GM23338 (cell line): ENCODE measurements around the gene RCSD1. TPM values are rescaled to one million over a fixed set of nuclear protein-coding genes. Genes with fewer than 3 reads are reported as not detected.

Source experiments
- ATAC-seq: fragments of 200-7000 bp; cut with Tn5 transposase; 3 replicates; pipeline ENCODE4 v1.9.1; 2020
- DNase-seq: peaks from one replicate; pipeline ENCODE4 v3.0.0-alpha.2; 2015; ENCODE audit warnings: low spot score
- H2AFZ ChIP-seq: fragments of 200-600 bp; sonication (generic); 2 replicates; pipeline ENCODE4 v1.8.0; 2016; ENCODE audit warnings: antibody characterized with exemption, mild to moderate bottlenecking, moderate library complexity
- H3F3A ChIP-seq: fragments of 200-600 bp; sonication (generic); replicated peaks from 2 replicates; pipeline ENCODE4 v1.8.0; 2017; ENCODE audit warnings: antibody characterized with exemption, mixed run types, low read depth
- H3K27ac ChIP-seq: fragments of 200-600 bp; sonication (generic); 2 replicates; pipeline ENCODE4 v1.6.1; 2016; ENCODE audit warnings: low read depth
- H3K27me3 ChIP-seq: fragments of 200-600 bp; sonication (generic); 2 replicates; pipeline ENCODE4 v1.8.0; 2016; ENCODE audit warnings: mild to moderate bottlenecking, mixed run types, moderate library complexity; ENCODE audit not compliant: insufficient read depth
- H3K36me3 ChIP-seq: fragments of 200-600 bp; sonication (generic); 2 replicates; pipeline ENCODE4 v1.8.0; 2016; ENCODE audit warnings: mild to moderate bottlenecking; ENCODE audit not compliant: insufficient read depth
- H3K4me1 ChIP-seq: fragments of 200-600 bp; sonication (generic); 2 replicates; pipeline ENCODE4 v1.8.0; 2016; ENCODE audit warnings: mild to moderate bottlenecking, moderate library complexity; ENCODE audit not compliant: insufficient read depth
- H3K4me2 ChIP-seq: fragments of 200-600 bp; sonication (generic); 2 replicates; pipeline ENCODE4 v1.7.1; 2017; ENCODE audit warnings: mixed run types
- H3K4me3 ChIP-seq: fragments of 200-600 bp; sonication (generic); 2 replicates; pipeline ENCODE4 v1.6.1; 2016; ENCODE audit warnings: mixed run types
- H3K79me2 ChIP-seq: fragments of 200-600 bp; sonication (generic); replicated peaks from 2 replicates; pipeline ENCODE4 v1.8.0; 2017; ENCODE audit warnings: mild to moderate bottlenecking; ENCODE audit not compliant: insufficient read depth
- H3K9me2 ChIP-seq: fragments of 200-600 bp; sonication (generic); 2 replicates; pipeline ENCODE4 v1.8.0; 2017; ENCODE audit not compliant: insufficient read depth
- H4K20me1 ChIP-seq: fragments of 200-600 bp; sonication (generic); replicated peaks from 2 replicates; pipeline ENCODE4 v1.8.0; 2017; ENCODE audit warnings: mild to moderate bottlenecking; ENCODE audit not compliant: insufficient read depth
- H3K27ac Mint-ChIP-seq: 2 replicates; pipeline ENCODE4 v1.8.0; 2020; ENCODE audit warnings: inconsistent platforms, mild to moderate bottlenecking, moderate library complexity, mixed read lengths
- H3K27me3 Mint-ChIP-seq: 3 replicates; pipeline ENCODE4 v1.8.0; 2022; ENCODE audit warnings: low read depth, mild to moderate bottlenecking, moderate library complexity, mixed read lengths, inconsistent platforms; ENCODE audit not compliant: insufficient read depth, poor library complexity
- H3K36me3 Mint-ChIP-seq: 3 replicates; pipeline ENCODE4 v1.8.0; 2021; ENCODE audit warnings: low read depth, mild to moderate bottlenecking, inconsistent platforms, moderate library complexity, mixed read lengths
- H3K4me1 Mint-ChIP-seq: 3 replicates; pipeline ENCODE4 v1.8.0; 2020; ENCODE audit warnings: mild to moderate bottlenecking, inconsistent platforms, mixed read lengths
- H3K4me3 Mint-ChIP-seq: 3 replicates; pipeline ENCODE4 v1.8.0; 2021; ENCODE audit warnings: moderate library complexity, mild to moderate bottlenecking, inconsistent platforms, mixed read lengths
- H3K9me3 Mint-ChIP-seq: 3 replicates; pipeline ENCODE4 v1.8.0; 2020; ENCODE audit warnings: moderate library complexity, mild to moderate bottlenecking, inconsistent platforms, mixed read lengths
- CREB1 ChIP-seq: fragments of 250-450 bp; sonication (Bioruptor Pico); IDR thresholded peaks from 2 replicates; pipeline ENCODE4 v1.5.0; 2020; ENCODE audit warnings: low read depth, mild to moderate bottlenecking, moderate library complexity
- EZH2 ChIP-seq: fragments of 200-600 bp; sonication (generic); IDR thresholded peaks from one replicate; pipeline ENCODE4 v1.8.0; 2017; ENCODE audit warnings: antibody characterized with exemption, mild to moderate bottlenecking, low read depth; ENCODE audit not compliant: unreplicated experiment
- EZH2phosphoT487 ChIP-seq: fragments of 200-600 bp; sonication (generic); IDR thresholded peaks from one replicate; pipeline ENCODE4 v1.8.1; 2018; ENCODE audit warnings: antibody characterized with exemption; ENCODE audit not compliant: unreplicated experiment
- JUNB ChIP-seq: IDR thresholded peaks from one replicate; pipeline ENCODE4 v1.6.1; 2016; ENCODE audit warnings: antibody characterized with exemption; ENCODE audit not compliant: unreplicated experiment
- NANOG ChIP-seq: IDR thresholded peaks from 2 replicates; pipeline ENCODE4 v1.6.1; 2016; ENCODE audit warnings: antibody characterized with exemption, borderline replicate concordance
- POLR2AphosphoS5 ChIP-seq: IDR thresholded peaks from 2 replicates; pipeline ENCODE4 v1.6.1; 2016; ENCODE audit warnings: antibody characterized with exemption, low read depth
- STAT1 ChIP-seq: IDR thresholded peaks from one replicate; pipeline ENCODE4 v1.6.1; 2016; ENCODE audit warnings: antibody characterized with exemption; ENCODE audit not compliant: unreplicated experiment
- ZNF331 ChIP-seq: fragments of 250-450 bp; sonication (Bioruptor Pico); IDR thresholded peaks from 2 replicates; pipeline ENCODE4 v1.5.0; 2020; ENCODE audit warnings: low read depth, mild to moderate bottlenecking, moderate library complexity
- polyA plus RNA-seq: library from polyadenylated mRNA; unstranded; fragments of >200 nt; fragmentation: Nextera tagmentation; extraction: Ambion mirVana; gene quantifications from 2 replicates; pipeline ENCODE4 v1.2.1, GENCODE V29; 2016
- total RNA-seq: library from RNA; depleted of rRNA; stranded (reverse); fragments of >200 nt; shearing (Covaris generic); gene quantifications from 2 replicates; pipeline ENCODE4 v1.2.3, GENCODE V29; 2014
- TF ChIP-seq, protein P1 (sequence below), 2 experiments: fragments of 200-600 bp in 1 of 2; sonication (generic) in 1 of 2; conservative IDR thresholded peaks; 2 replicates each; pipeline versions ENCODE4 v1.5.1 to v1.6.1; 2016 to 2017; ENCODE audit warnings: antibody characterized with exemption in 2 of 2, low read depth in 2 of 2, mild to moderate bottlenecking in 2 of 2, moderate library complexity in 1 of 2
- TF ChIP-seq, protein P2 (sequence below): IDR thresholded peaks from 2 replicates; pipeline ENCODE4 v1.6.1; 2016; ENCODE audit warnings: antibody characterized with exemption
- TF ChIP-seq, protein P3 (sequence below): fragments of 250-450 bp; sonication (Bioruptor Pico); IDR thresholded peaks from 2 replicates; pipeline ENCODE4 v1.5.0; 2020; ENCODE audit warnings: mild to moderate bottlenecking, moderate library complexity
- TF ChIP-seq, protein P4 (sequence below): IDR thresholded peaks from one replicate; pipeline ENCODE4 v1.6.1; 2018; ENCODE audit warnings: antibody characterized with exemption; ENCODE audit not compliant: unreplicated experiment

RCSD1 gene
- total and polyA plus RNA-seq, 2 experiments from 2014 or later, result 0.18 to 0.73 TPM

DNA sequence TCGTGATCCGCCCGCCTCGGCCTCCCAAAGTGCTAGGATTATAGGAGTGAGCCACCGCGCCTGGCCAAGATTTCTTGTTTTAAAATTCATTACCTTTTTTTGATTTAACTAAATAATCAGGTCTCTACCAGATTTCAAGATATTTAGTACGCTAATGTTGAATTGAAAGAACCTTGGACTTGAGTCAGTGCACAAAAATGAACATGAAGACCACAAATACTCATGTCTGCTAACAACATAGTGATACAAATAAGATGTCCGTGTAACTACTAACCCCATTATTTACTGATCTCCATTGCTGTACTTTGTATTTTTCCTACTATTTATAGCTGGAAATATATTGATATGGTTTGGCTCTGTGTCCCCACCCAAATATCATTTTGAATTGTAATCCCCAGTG lies 108.1 kb downstream of the RCSD1 start (continued):
- TF ChIP-seq EZH2 (no peak), CREB1 (CRISPR knock-in tag) (no peak), JUNB (no peak), EZH2phosphoT487 (no peak), STAT1 (no peak)
- TF ChIP-seq, protein P1, sequence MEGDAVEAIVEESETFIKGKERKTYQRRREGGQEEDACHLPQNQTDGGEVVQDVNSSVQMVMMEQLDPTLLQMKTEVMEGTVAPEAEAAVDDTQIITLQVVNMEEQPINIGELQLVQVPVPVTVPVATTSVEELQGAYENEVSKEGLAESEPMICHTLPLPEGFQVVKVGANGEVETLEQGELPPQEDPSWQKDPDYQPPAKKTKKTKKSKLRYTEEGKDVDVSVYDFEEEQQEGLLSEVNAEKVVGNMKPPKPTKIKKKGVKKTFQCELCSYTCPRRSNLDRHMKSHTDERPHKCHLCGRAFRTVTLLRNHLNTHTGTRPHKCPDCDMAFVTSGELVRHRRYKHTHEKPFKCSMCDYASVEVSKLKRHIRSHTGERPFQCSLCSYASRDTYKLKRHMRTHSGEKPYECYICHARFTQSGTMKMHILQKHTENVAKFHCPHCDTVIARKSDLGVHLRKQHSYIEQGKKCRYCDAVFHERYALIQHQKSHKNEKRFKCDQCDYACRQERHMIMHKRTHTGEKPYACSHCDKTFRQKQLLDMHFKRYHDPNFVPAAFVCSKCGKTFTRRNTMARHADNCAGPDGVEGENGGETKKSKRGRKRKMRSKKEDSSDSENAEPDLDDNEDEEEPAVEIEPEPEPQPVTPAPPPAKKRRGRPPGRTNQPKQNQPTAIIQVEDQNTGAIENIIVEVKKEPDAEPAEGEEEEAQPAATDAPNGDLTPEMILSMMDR (conservative IDR thresholded peaks at IDR 0.05; ENCODE audit: low read depth in 2 of 2), result no peak
- TF ChIP-seq, protein P2, sequence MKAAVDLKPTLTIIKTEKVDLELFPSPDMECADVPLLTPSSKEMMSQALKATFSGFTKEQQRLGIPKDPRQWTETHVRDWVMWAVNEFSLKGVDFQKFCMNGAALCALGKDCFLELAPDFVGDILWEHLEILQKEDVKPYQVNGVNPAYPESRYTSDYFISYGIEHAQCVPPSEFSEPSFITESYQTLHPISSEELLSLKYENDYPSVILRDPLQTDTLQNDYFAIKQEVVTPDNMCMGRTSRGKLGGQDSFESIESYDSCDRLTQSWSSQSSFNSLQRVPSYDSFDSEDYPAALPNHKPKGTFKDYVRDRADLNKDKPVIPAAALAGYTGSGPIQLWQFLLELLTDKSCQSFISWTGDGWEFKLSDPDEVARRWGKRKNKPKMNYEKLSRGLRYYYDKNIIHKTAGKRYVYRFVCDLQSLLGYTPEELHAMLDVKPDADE, result no peak

DNA sequence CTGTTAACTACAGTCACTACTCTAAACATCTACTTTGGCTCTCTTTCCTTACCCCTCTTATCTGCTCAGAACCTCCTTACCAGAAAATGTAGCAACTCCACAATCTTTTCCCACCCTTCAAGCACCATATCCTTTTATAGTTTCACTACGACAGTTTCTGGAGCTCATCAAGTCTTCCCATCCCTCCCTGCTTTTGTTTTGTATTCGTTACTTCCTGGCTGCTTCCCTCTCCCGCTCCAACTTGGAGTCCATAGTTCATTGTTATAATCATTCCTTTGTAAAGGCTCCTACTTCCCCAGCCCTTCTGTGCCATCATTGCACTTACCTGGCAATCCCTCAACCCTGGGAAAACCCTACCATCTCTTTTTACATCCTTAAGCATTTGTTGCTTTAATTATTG lies 109.7 kb downstream of the RCSD1 start:
- Histone ChIP-seq H3F3A (no peaks in the 10 kb centered on the region), H4K20me1 (peaks cover 59% of the 10 kb centered on the region), H3K27me3 (no peaks in the 10 kb centered on the region), H3K79me2 (peaks cover 99% of the 10 kb centered on the region), H3K4me3 (no peak overlapping the region), H3K4me1 (peaks cover 54% of the 10 kb centered on the region), H3K4me2 (0 out of 2 replicates have a peak overlapping the region, but pooled peaks have one; percentile 41), H3K9me2 (no peaks in the 10 kb centered on the region), H3K27ac (0 out of 2 replicates have a peak overlapping the region, but pooled peaks have one; percentile 20), H2AFZ (no peak overlapping the region), H3K36me3 (peaks cover 6% of the 10 kb centered on the region; the same call in 1 of the 2 replicates)
- H3K27me3 Mint-ChIP-seq, result peaks cover 8% of the 10 kb centered on the region
- H3K9me3 Mint-ChIP-seq, result peaks cover 5% of the 10 kb centered on the region; the same call in 1 of the 3 replicates
- H3K36me3 Mint-ChIP-seq, result no peaks in the 10 kb centered on the region; the same call in none of the 3 replicates
- H3K4me3 Mint-ChIP-seq, result no peak overlapping the region; the same call in 2 of the 3 replicates
- H3K27ac Mint-ChIP-seq, result no peak overlapping the region; the same call in 1 of the 2 replicates
- no peak for DNase-seq
- ATAC-seq, result no peak
- peaks cover 23% of the 10 kb centered on the region for H3K4me1 Mint-ChIP-seq
- no peak for TF ChIP-seq POLR2AphosphoS5
- no peak for TF ChIP-seq ZNF331
- TF ChIP-seq, protein P3, sequence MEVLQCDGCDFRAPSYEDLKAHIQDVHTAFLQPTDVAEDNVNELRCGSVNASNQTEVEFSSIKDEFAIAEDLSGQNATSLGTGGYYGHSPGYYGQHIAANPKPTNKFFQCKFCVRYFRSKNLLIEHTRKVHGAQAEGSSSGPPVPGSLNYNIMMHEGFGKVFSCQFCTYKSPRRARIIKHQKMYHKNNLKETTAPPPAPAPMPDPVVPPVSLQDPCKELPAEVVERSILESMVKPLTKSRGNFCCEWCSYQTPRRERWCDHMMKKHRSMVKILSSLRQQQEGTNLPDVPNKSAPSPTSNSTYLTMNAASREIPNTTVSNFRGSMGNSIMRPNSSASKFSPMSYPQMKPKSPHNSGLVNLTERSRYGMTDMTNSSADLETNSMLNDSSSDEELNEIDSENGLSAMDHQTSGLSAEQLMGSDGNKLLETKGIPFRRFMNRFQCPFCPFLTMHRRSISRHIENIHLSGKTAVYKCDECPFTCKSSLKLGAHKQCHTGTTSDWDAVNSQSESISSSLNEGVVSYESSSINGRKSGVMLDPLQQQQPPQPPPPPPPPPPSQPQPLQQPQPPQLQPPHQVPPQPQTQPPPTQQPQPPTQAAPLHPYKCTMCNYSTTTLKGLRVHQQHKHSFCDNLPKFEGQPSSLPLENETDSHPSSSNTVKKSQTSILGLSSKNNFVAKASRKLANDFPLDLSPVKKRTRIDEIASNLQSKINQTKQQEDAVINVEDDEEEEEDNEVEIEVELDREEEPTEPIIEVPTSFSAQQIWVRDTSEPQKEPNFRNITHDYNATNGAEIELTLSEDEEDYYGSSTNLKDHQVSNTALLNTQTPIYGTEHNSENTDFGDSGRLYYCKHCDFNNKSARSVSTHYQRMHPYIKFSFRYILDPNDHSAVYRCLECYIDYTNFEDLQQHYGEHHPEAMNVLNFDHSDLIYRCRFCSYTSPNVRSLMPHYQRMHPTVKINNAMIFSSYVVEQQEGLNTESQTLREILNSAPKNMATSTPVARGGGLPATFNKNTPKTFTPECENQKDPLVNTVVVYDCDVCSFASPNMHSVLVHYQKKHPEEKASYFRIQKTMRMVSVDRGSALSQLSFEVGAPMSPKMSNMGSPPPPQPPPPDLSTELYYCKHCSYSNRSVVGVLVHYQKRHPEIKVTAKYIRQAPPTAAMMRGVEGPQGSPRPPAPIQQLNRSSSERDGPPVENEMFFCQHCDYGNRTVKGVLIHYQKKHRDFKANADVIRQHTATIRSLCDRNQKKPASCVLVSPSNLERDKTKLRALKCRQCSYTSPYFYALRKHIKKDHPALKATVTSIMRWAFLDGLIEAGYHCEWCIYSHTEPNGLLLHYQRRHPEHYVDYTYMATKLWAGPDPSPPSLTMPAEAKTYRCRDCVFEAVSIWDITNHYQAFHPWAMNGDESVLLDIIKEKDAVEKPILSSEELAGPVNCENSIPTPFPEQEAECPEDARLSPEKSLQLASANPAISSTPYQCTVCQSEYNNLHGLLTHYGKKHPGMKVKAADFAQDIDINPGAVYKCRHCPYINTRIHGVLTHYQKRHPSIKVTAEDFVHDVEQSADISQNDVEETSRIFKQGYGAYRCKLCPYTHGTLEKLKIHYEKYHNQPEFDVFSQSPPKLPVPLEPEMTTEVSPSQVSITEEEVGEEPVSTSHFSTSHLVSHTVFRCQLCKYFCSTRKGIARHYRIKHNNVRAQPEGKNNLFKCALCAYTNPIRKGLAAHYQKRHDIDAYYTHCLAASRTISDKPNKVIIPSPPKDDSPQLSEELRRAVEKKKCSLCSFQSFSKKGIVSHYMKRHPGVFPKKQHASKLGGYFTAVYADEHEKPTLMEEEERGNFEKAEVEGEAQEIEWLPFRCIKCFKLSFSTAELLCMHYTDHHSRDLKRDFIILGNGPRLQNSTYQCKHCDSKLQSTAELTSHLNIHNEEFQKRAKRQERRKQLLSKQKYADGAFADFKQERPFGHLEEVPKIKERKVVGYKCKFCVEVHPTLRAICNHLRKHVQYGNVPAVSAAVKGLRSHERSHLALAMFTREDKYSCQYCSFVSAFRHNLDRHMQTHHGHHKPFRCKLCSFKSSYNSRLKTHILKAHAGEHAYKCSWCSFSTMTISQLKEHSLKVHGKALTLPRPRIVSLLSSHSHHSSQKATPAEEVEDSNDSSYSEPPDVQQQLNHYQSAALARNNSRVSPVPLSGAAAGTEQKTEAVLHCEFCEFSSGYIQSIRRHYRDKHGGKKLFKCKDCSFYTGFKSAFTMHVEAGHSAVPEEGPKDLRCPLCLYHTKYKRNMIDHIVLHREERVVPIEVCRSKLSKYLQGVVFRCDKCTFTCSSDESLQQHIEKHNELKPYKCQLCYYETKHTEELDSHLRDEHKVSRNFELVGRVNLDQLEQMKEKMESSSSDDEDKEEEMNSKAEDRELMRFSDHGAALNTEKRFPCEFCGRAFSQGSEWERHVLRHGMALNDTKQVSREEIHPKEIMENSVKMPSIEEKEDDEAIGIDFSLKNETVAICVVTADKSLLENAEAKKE (CRISPR knock-in tag), result no peak
- no peak for TF ChIP-seq EZH2phosphoT487
- no peak for TF ChIP-seq JUNB
- TF ChIP-seq, protein P4, sequence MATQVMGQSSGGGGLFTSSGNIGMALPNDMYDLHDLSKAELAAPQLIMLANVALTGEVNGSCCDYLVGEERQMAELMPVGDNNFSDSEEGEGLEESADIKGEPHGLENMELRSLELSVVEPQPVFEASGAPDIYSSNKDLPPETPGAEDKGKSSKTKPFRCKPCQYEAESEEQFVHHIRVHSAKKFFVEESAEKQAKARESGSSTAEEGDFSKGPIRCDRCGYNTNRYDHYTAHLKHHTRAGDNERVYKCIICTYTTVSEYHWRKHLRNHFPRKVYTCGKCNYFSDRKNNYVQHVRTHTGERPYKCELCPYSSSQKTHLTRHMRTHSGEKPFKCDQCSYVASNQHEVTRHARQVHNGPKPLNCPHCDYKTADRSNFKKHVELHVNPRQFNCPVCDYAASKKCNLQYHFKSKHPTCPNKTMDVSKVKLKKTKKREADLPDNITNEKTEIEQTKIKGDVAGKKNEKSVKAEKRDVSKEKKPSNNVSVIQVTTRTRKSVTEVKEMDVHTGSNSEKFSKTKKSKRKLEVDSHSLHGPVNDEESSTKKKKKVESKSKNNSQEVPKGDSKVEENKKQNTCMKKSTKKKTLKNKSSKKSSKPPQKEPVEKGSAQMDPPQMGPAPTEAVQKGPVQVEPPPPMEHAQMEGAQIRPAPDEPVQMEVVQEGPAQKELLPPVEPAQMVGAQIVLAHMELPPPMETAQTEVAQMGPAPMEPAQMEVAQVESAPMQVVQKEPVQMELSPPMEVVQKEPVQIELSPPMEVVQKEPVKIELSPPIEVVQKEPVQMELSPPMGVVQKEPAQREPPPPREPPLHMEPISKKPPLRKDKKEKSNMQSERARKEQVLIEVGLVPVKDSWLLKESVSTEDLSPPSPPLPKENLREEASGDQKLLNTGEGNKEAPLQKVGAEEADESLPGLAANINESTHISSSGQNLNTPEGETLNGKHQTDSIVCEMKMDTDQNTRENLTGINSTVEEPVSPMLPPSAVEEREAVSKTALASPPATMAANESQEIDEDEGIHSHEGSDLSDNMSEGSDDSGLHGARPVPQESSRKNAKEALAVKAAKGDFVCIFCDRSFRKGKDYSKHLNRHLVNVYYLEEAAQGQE, result no peak
- no peak for TF ChIP-seq NANOG
